ENCODE measurements around the gene VIT.
"Not testable (repeated sequence)": the region's sequence is repeated elsewhere in the genome, so short reads cannot be mapped to it uniquely, and the experiment has no call there.

VIT gene

GRCh38 chr2:36807223-36807886, 110.8 kb downstream of the VIT start:
- no peak for DNase-seq (ENCODE audit: low read depth)

- DNase-seq (ENCODE audit: low read depth): no peak
These were observed 112.0 kb downstream of the VIT start for GRCh38 chr2:36808386-36809068.

- no peak for DNase-seq (ENCODE audit: low read depth)
These were observed 112.5 kb downstream of the VIT start for GRCh38 chr2:36809069-36809445.

- DNase-seq (ENCODE audit: low read depth): no peak
These were observed 114.6 kb downstream of the VIT start for GRCh38 chr2:36811071-36811470.

GRCh38 chr2:36812196-36812595, 115.7 kb downstream of the VIT start:
- DNase-seq (ENCODE audit: low read depth): no peak

GRCh38 chr2:36818542-36818941, 122.0 kb downstream of the VIT start:
- DNase-seq (ENCODE audit: low read depth): no peak

- DNase-seq (ENCODE audit: low read depth): no peak
These were observed 122.7 kb downstream of the VIT start for GRCh38 chr2:36819095-36819711.

- no peak for DNase-seq (ENCODE audit: low read depth)
These were observed 124.6 kb downstream of the VIT start for GRCh38 chr2:36820942-36821605.

GRCh38 chr2:36823862-36824261, 127.4 kb downstream of the VIT start:
- DNase-seq (ENCODE audit: low read depth): no peak

- DNase-seq (ENCODE audit: low read depth): no peak
These were observed 127.8 kb downstream of the VIT start for GRCh38 chr2:36824273-36824672.

- not testable (repeated sequence) for DNase-seq (ENCODE audit: low read depth)
These were observed 128.2 kb downstream of the VIT start for GRCh38 chr2:36824683-36825082.

GRCh38 chr2:36831185-36831584, 134.7 kb downstream of the VIT start:
- no peak for DNase-seq (ENCODE audit: low read depth)

GRCh38 chr2:36834203-36834602, 137.7 kb downstream of the VIT start:
- DNase-seq (ENCODE audit: low read depth): no peak

GRCh38 chr2:36834731-36835524, 138.4 kb downstream of the VIT start:
- DNase-seq (ENCODE audit: low read depth): no peak

GRCh38 chr2:36839976-36840617, 143.6 kb downstream of the VIT start:
- no peak for DNase-seq (ENCODE audit: low read depth)

- DNase-seq (ENCODE audit: low read depth): no peak
These were observed 147.3 kb downstream of the VIT start for GRCh38 chr2:36843838-36844237.

GRCh38 chr2:36849265-36849664, 152.8 kb downstream of the VIT start:
- DNase-seq (ENCODE audit: low read depth): no peak

- no peak for DNase-seq (ENCODE audit: low read depth)
These were observed 157.7 kb downstream of the VIT start for GRCh38 chr2:36854241-36854640.

- DNase-seq (ENCODE audit: low read depth): no peak
These were observed 158.9 kb downstream of the VIT start for GRCh38 chr2:36855429-36855828.

- DNase-seq (ENCODE audit: low read depth): no peak
These were observed 161.2 kb downstream of the VIT start for GRCh38 chr2:36857713-36858112.

GRCh38 chr2:36858551-36859365, 162.3 kb downstream of the VIT start:
- DNase-seq (ENCODE audit: low read depth): no peak
